CD4-positive, alpha-beta T cell treated with Interleukin-1 beta for 1 hour (primary cell): ENCODE results near the gene HS3ST5.
"Not testable (repeated sequence)": the region's sequence is repeated elsewhere in the genome, so short reads cannot be mapped to it uniquely, and the experiment has no call there.

ENCODE experiments used
- DNase-seq, 2 donors: peaks; one replicate each; pipeline ENCODE4 v3.0.0-alpha.2; 2020 to 2022

HS3ST5 gene

GRCh38 chr6:114274836-114275235 is 68.0 kb downstream of the HS3ST5 start:
- DNase-seq, result no peak

- DNase-seq, result no peak
Measured at GRCh38 chr6:114272582-114272981, 70.2 kb downstream of the HS3ST5 start.

DNA sequence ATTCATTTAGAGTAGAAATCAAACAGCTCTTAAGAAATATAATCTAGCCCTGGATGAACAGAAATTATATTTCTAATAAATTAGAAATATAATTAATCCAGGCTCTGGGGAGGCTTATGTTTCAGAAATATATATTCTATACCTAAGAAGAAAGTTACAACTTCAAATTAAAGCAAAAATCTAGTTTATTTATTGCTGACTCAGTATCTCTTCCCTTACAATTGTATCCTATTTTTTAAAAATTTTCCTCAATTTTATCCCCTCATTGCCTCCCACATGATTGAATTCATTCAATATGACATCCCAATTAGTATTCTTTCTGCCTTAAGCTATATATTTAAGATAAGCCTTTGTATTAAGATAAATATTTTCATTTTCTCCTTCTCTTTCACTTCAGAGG is 71.4 kb downstream of the HS3ST5 start:
- DNase-seq, result no peak

GRCh38 chr6:114267897-114268296 is 74.9 kb downstream of the HS3ST5 start:
- DNase-seq, result no peak

- no peak for DNase-seq
Measured at GRCh38 chr6:114260810-114261209, 82.0 kb downstream of the HS3ST5 start.

GRCh38 chr6:114258376-114258775 is 84.4 kb downstream of the HS3ST5 start:
- no peak for DNase-seq

DNA sequence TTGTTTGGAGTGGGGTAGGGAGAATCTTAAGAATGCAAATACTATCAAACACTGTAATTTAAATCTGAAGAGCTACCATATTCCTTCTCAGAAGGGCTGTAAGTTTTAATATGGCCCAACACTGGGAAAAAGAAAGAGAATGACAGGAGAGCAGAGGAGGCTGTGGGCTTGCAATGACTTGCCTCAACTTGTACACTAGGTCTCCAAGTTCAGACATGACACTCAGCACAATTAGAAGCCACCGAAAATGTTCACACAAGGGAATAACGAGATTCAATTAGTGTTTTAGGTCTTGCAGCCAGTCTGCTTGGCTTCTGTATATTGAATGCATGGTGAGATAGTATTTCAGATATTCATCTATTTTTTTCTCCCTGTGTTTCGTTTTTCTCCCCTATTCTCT is 89.4 kb downstream of the HS3ST5 start:
- no peak for DNase-seq

- DNase-seq, result no peak
Measured at GRCh38 chr6:114249522-114249921, 93.3 kb downstream of the HS3ST5 start.

- no peak for DNase-seq
Measured at GRCh38 chr6:114247101-114247500, 95.7 kb downstream of the HS3ST5 start.

DNA sequence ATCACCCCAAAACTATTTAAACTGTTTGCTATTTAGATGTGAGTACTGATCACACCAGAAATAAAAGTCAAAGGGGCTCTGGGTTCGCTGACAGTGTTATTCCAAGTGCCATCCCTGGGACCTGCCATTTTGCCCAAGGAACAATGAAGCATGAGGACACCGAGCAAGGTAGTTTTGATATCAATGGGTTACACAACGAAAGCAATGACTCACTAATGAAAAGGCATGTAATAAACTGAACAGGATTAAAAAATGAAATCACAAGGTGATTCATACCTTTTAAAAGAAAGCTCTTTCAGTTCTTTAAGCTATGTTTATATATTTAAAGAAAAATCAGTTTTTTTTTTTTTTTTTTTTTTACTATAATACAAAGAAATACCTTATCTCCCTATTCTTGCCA is 102.0 kb downstream of the HS3ST5 start:
- DNase-seq, result no peak

DNA sequence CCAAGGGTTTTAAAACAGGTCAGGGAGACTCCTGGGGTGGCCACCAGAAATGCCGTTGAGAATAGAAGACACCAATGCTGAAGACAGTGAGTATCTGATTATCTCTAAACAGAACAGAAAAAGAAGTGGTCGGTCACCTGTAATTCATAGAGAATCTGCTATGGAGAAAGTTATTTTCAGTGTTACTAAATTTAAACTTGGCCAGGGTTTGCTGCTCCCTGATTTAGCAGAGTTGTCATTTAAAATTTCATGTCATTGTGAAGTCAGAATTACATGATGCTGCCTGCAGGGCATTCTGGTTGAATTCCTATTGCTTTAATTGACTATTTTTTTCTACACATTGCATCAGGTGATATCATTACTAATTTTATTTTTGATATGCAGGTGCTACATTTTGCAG is 114.1 kb downstream of the HS3ST5 start:
- no peak for DNase-seq

DNA sequence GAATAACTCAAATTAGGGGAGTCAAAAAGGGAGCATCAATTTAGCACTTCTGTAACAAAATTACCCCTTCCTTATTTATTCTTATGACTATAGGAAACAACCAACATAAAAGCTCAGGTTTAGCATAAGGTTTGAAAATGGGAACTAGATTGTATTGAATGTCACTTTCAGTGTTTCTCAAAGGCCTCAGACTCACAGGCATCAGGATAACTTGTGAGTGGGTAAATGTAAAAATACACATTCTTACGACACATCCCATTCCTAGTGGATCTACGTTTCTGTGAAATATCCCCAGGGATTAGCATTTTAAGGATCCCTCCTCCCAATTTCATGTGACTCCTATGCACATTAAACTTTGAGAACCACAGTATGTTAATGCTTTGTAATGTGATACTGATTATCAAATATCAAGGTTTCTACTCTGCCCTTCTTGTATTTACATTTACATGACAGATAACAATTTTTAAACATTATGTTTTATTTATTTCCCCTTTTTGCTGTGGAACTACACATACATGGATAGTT is 114.8 kb downstream of the HS3ST5 start:
- DNase-seq, result no peak

- DNase-seq, result no peak
Measured at GRCh38 chr6:114220241-114220640, 122.6 kb downstream of the HS3ST5 start.

DNA sequence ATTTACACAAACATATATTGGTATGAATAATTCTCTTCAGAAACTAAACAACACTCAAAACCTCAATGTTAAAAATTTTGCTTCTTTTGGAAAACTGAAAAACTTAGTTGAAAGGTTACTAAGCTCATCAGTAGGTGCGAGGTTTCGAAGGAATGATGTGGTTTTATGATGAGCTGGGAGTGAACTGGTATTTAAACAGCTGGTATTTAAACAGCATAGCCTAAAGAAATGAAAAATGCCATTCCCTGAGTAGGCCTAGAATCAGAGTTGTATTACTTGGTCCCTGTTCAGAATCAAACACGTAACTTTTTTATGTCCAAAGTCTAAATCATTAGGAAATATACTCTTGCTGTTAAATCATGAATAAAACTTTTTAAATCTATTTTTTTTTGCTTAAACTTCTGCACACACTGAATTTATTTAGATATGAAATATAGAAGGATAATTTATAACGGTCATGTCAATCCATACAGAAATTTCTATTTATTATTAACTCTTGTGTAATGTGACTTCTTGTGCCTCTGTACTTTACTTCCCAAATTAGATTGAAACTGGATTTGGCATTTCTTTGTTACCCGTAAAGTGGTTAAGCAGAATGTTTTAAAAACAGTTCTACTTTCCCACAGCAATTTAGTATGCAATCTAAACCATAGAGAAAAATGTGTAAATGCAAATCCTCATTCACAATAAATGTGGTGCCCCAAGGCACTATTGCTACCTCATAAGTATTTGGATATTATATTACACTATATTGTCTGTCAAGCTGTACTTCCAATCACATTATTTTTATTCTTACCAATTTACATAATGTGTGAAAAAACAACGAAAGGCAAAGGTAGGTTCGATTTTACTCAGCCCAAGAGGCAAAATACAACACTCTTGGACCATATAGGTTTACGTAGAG is 124.1 kb downstream of the HS3ST5 start:
- DNase-seq, result no peak

DNA sequence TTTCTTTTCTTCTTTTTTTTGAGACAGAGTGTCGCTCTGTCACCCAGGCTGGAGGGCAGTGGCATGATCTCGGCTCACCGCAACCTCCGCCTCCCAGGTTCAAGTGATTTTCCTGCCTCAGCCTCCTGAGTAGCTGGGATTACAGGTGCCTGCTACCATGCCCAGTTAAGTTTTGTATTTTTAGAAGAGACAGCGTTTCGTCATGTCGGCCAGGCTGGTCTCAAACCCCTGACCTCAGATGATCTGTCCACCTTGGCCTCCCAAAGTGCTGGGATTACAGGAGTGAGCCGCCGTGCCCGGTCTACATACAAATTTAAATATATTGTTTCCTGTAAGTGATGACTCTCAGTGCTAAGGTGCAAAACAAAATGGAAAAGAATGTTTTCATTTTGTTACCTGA is 124.8 kb downstream of the HS3ST5 start:
- DNase-seq, result not testable (repeated sequence)

DNA sequence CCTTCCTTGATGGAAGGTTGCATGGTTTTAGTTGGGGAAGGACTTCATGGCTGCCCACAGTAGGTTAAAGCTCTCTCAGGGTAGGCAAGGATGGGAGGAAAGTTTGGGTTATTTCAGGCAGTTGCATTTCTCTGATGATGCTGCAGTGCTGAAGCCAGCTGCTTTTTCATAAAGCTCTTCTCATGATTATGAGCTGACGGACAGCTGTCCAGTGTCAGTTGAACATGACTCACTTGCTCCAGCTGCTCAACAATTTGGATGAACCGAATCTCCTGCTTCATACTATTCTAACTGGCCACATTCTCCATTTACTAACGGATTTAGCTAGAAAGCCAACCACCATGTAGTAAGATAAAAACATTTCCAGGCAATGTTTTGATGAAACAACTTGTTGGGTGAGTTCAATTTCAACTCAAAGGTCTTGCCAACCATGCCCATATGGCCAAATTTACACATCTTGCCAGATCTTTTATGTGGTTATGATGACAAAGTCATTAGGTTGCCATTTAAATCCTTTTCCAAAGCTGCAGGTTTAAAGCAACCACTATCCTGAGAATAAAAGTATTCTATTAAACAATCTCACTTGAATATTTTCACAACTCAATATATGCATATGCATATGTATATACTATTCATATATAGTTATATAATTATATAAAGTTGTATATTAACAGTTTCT is 125.9 kb downstream of the HS3ST5 start:
- DNase-seq, result no peak

GRCh38 chr6:114210467-114210866 is 132.4 kb downstream of the HS3ST5 start:
- DNase-seq, result no peak

GRCh38 chr6:114203460-114203859 is 139.4 kb downstream of the HS3ST5 start:
- DNase-seq, result no peak

DNA sequence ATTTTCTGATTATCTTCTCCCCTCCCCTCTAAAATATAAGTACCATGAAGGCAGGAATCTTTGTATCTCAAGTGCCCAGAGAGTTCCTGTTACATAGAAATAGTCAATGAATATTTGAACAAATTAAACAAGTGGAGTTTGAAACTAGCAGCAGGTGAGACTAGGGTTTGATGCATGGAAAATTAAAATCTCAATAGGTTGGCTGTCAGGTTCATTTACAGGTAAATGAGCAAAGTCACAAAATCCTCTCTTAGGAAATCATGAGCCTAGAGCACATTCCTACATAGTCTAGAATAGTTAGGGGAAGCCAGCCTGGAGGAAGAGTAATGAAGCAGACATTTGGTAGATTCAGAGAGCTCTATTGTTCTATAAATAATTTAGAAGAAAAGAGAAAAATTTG is 140.4 kb downstream of the HS3ST5 start:
- DNase-seq, result no peak

- no peak for DNase-seq
Measured at GRCh38 chr6:114200891-114201290, 141.9 kb downstream of the HS3ST5 start.

DNA sequence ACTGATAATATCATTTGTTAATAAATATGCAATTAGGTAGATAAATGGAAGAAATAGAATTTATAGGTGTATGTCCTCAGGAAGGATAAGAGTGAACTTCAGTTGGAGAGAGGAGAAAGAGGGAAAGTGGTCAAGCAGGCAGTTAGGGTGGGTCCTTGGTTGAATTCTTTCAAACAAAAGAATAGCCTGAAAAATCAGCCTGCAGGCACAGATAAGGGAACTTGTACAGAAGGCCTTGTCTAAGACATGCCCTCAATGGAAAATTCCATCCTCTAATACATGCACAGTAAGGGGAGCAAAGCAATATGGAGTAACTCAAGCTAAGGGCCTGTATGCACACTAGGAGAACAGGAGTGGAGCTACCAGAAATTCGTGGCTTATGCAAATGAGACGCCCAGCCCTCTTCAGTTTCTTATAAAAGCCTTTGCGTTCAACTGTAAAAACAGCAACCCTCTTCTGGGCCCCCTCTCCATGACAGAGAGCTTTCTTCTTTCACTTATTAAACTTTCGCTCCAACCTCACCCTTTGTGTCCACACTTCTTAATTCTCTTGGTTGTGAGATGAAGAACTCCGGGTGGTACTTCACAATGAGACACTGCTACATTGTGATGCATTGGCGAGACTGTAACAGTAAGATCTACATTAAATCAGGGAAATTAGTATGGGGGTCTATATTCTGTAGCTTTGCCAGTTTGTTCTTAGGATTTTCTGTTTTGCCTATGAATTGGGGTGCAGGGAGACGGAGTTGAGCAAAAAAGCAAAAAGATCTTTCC is 147.0 kb downstream of the HS3ST5 start:
- DNase-seq, result no peak

DNA sequence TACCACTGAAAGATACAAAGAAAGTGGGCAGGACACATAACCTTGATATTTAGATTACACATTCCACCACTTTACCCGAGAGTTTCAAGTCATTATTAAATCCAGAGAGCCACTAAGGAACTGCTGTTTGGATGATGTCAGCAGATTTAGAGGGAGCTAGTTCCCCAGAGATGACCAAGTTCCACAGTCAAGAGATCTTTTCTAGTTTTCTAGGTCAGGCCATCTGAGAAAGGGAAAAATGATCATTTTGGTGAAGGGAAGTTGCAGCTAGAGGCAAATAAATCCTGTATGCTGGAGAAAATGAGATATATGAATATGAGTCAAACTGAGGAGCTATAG is 147.8 kb downstream of the HS3ST5 start:
- DNase-seq, result no peak

- no peak for DNase-seq
Measured at GRCh38 chr6:114194362-114195026, 148.3 kb downstream of the HS3ST5 start.
